HG03159 (cell line): ENCODE measurements around the gene IMP3.
"Not testable (repeated sequence)": the region's sequence is repeated elsewhere in the genome, so short reads cannot be mapped to it uniquely, and the experiment has no call there.

Experiments
- ATAC-seq: cut with Tn5 transposase; IDR thresholded peaks from one replicate; pipeline ENCODE4 v1.9.1; 2021; ENCODE audit warnings: mild to moderate bottlenecking, moderate library complexity; ENCODE audit not compliant: unreplicated experiment

IMP3 gene, protein sequence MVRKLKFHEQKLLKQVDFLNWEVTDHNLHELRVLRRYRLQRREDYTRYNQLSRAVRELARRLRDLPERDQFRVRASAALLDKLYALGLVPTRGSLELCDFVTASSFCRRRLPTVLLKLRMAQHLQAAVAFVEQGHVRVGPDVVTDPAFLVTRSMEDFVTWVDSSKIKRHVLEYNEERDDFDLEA

DNA sequence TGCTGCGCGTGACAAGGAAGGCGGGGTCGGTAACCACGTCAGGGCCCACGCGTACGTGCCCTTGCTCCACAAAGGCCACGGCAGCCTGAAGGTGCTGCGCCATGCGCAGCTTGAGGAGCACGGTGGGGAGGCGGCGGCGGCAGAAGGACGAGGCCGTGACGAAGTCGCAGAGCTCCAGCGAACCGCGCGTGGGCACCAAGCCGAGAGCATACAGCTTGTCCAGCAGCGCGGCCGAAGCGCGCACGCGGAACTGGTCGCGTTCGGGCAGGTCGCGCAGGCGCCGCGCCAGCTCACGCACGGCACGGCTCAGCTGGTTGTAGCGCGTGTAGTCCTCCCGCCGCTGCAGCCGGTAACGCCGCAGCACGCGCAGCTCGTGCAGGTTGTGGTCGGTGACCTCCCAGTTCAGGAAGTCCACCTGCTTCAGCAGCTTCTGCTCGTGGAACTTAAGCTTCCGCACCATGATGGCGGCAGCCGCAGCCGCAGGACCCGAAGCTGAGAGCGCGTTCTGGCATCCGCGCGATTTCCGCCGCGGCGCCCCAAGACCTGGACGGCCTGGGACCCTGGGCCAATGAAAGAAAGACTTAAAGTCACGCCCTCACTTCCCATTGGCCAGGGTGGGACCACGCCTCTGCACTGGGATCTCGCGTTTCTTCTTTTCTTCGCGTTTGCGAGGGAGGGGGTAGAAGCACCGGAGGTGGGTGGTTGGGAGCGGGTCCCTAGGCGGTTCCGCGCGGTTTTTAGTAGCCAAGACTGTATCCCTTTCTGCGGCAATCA lies at the start of gene IMP3:
TSS of gene IMP3 (minus strand) at position 516 of the 774 bp plus-strand sequence. CDS start at position 460, 56 bp downstream.
- peak; percentile 91 for ATAC-seq

DNA sequence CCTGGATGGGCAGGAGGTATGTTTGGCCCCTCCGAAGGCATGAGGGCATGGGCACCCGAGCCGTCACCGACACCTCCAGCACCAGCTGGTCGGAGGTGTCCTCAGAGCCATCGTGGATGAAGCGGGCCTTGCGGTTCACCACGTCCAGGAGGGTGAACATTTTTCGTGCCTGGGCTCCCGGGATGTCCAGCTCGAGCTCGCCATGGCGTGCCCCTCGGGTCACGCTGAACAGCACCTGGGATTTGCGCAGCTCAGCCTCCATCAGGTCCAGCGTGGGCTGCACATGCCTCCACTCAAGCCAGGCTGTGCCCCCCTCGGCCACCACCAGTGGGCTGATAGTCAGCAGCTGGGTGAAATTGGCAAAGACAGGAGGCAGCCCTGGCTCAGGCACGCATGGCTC lies 49.4 kb upstream of the IMP3 start:
- ATAC-seq: not testable (repeated sequence)

- ATAC-seq: no peak
Measured at GRCh38 chr15:75688831-75689230, 48.8 kb upstream of the IMP3 start.

- ATAC-seq: no peak
Measured at GRCh38 chr15:75688278-75688557, 48.2 kb upstream of the IMP3 start.

GRCh38 chr15:75687486-75688277 lies 47.7 kb upstream of the IMP3 start:
- ATAC-seq: no peak

- ATAC-seq: not testable (repeated sequence)
Measured at GRCh38 chr15:75686212-75686642, 46.2 kb upstream of the IMP3 start.

DNA sequence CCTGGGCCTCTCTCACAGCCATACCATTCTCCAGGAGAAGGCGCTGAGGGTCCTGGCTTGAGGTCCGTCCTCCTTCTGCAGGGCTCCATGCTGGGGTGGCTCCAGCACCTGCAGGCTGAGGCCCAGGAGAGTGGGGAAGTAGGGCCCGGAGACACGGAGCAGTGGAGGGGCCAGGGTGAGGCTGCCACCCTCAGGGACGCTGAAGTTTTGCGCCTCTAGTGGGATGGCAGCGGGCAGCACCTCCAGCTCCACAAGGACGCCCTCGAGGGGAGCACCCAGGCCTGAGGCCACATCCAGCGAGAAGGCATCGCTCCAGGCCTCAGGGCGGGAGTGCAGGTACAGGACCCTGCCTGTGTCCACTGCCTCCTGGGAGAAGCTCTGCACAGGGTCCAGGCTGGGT lies 45.2 kb upstream of the IMP3 start:
- ATAC-seq: no peak

GRCh38 chr15:75684648-75685047 lies 44.6 kb upstream of the IMP3 start:
- no peak for ATAC-seq

- ATAC-seq: not testable (repeated sequence)
Measured at GRCh38 chr15:75683646-75684312, 43.8 kb upstream of the IMP3 start.

GRCh38 chr15:75682181-75683135 lies 42.4 kb upstream of the IMP3 start:
- ATAC-seq: no peak

GRCh38 chr15:75680007-75680789 lies 40.2 kb upstream of the IMP3 start:
- ATAC-seq: no peak

DNA sequence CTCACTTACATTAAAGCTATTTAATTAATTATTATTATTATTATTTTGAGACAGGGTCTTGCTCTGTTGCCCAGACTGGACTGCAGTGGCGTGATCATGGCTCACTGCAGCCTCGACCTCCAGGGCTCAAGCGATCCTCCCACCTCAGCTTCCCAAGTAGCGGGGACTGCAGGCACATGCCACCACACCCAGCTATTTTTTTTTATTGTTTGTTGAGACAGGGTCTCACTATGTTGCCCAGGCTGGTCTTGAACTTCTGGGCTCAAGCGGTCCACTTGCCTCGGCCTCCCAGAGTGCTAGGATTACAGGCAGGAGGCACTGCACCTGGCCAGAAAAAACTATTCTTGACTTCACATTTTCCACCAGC lies 38.3 kb upstream of the IMP3 start:
- ATAC-seq: not testable (repeated sequence)

DNA sequence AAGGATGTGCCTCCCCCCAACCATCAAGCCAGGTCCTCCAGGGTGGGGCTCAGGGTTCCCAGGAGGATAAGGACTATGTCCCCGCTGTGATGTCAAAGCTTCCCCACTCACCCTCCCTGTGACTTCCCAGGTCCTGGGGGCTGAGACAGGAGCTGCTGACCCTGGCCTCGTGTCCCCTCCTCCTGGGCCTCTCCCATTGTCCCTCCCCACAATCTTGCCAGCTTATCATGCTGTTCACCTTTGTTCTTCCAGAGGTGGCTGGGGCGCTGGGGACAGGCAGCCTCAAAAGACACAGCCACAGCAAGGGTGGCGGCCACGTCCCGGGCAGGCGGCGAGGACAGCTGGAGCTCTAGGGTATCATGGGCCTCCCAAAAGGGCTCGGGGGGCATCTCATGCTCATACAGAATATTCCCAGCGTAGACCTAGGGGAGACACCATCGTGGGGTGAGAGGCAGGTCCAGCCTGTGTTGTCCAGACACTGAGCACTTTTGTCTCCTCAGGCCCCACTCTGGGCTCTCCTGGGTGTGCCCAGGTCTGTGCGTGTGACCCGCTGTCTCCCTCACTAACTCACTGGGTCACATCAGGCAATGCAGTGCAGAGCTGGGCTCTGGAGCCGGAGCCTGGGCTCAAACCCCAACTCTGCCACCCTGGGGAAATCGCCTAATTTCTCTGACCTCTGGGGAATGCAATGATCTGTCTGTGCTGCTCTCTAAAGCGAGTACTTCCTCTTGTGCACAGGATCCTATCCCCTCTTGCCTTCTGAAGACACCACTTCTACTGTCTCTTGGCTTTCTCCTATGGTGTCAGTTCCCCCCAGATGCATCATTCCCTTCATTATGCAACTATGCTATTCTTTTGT lies 37.7 kb upstream of the IMP3 start:
- ATAC-seq: no peak

DNA sequence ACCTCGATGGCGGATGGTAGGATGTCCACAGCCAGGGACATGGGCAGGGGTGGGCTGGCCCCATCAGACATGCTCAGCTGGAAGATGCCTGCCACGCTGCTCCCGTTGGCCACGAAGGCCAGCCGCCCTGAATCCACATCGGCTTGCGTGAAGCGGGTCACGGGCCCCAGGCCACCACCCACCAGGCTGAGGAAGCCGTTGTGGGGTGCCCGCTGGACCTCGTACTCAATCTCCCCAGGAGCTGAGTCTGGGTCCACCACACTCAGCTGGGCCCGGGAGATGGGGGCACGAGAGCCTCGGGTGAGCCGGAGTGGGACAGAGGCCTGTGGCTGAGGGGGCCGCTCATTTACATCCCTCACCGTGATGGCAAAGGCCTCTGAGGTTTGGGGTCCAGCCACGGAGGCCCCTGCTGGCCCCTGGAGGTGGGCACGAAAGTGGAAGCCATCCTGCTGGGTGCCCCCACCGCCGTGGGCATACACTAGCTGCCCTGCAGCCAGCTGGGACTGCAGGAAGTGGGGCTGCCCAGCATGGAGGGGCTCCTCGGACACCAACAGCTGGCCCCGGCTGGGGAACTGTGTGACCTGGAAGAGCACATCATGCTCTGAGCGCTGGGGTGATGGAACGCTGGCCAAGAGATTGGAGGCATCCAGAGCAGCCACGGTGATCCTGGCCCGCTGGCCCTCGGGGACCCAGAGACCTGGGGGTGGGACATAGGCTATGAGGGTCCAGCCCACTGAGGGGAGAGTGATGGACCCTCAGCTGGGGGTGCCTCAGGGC lies 36.9 kb upstream of the IMP3 start:
- ATAC-seq: no peak

- no peak for ATAC-seq
Measured at GRCh38 chr15:75675579-75676404, 35.8 kb upstream of the IMP3 start.

- no peak for ATAC-seq
Measured at GRCh38 chr15:75674366-75674765, 34.3 kb upstream of the IMP3 start.
